Measurements from ENCODE around the gene GTF3C2. TPM values are rescaled to one million over a fixed set of nuclear protein-coding genes. Genes with fewer than 3 reads are reported as not detected.

The GTF3C2 gene
- total and polyA plus RNA-seq, 10 of the 15 experiments (the other 5 are each of a cell fraction or from before 2014, with no cell fraction given) = 45.9 to 105 (median 80.3) TPM

- Histone ChIP-seq H3K4me1 (ENCODE audit: control insufficient read depth, insufficient read depth, low read length) (no peaks in the 10 kb centered on the region), H3K4me2 (ENCODE audit: control insufficient read depth, insufficient read depth) (no peak within 1 kb of the TSS), H3K9ac (ENCODE audit: control insufficient read depth, insufficient read depth, low read length) (no peak within 1 kb of the TSS), H3K27ac (ENCODE audit: control insufficient read depth, insufficient read depth) (no peak within 1 kb of the TSS), H3K36me3 (ENCODE audit: control insufficient read depth in 2 of 2, insufficient read depth in 2 of 2, low read length in 1 of 2) (peaks cover 0 to 3% of the 10 kb centered on the region in 2 experiments; a peak in 1 of 4 replicates), H3K4me3 (no peak within 1 kb of the TSS), H3K79me2 (ENCODE audit: control insufficient read depth, insufficient read depth, low read length) (no peaks in the 10 kb centered on the region), H3K9me3 (replicated peaks; ENCODE audit: control insufficient read depth, insufficient read depth, low read length) (no peaks in the 10 kb centered on the region; the same call in 2 of the 3 replicates), H4K20me1 (ENCODE audit: control insufficient read depth, insufficient read depth) (no peaks in the 10 kb centered on the region), H2AFZ (ENCODE audit: control insufficient read depth, low read depth, low read length) (no peak within 1 kb of the TSS), H3K27me3 (replicated peaks in 1 of 2; ENCODE audit: control insufficient read depth in 2 of 2, insufficient read depth in 2 of 2, low read length in 1 of 2) (no peaks in the 10 kb centered on the region; a peak in 1 of 4 replicates)
- 95% methylated on average over 25 of the region's 25 CpGs for WGBS (ENCODE audit: insufficient coverage, insufficient replicate concordance, low lambda C conversion rate, missing lambda C conversion rate)
- ChIA-PET SMC1A (ENCODE audit: uncharacterized antibody, unreplicated experiment) (no interaction called here), RAD21 (ENCODE audit: unreplicated experiment) (no interaction called here), CTCF (no interaction called here), POLR2A (no interaction called here)
- in situ Hi-C loops (cut with MboI) (no loop called here), intact Hi-C loops (cut with micrococcal nuclease; ENCODE audit: unreplicated experiment) (no loop called here)
- DNase-seq (ENCODE audit: low read depth, low spot score) = no peak
- FAIRE-seq = no peak
- no TSS peak for BruUV-seq (replicated peaks)
- TF ChIP-seq REST (IDR thresholded peaks at IDR 0.05; ENCODE audit: low read depth, low read length) (peak; percentile 67; the same call in 1 of the 2 replicates), SREBF2 (IDR thresholded peaks at IDR 0.05; ENCODE audit: low read length) (no peak)
- no peak for ATAC-seq
These were observed 48.1 kb downstream of the GTF3C2 start, which contains the start of gene UCN for GRCh38 chr2:27308359-27308881. Gene UCN, minus strand, starts transcription at chr2:27308445. Its CDS starts 550 bp downstream, at chr2:27307895.

Measured in GM12878 (cell line).